DMS153 (cell line): ENCODE results near the gene PPFIBP2.

Source experiments
- DNase-seq: peaks from one replicate; lab custom pipeline; 2025; lab: John Stamatoyannopoulos, UW

Gene PPFIBP2

DNA sequence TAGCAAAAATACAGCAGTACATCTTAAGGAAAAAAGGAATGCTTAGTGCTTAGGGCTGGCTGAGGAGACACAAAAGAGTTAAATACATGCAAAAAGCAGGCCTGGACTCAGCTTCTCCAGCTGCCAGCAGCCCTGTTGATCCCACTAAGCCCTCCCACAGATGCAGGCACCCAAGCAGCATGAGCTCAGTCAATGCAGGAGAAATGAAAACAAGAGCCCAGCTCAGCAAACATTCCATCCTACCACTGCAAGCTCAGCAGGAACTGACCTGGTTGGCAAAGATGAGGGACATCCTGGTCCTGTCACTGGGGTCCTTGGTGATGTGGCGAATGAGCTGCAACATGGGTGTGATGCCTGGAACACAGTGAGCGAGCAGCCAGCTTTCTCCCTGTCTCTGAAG, 153.7 kb downstream of the PPFIBP2 start:
- no peak for DNase-seq

DNA sequence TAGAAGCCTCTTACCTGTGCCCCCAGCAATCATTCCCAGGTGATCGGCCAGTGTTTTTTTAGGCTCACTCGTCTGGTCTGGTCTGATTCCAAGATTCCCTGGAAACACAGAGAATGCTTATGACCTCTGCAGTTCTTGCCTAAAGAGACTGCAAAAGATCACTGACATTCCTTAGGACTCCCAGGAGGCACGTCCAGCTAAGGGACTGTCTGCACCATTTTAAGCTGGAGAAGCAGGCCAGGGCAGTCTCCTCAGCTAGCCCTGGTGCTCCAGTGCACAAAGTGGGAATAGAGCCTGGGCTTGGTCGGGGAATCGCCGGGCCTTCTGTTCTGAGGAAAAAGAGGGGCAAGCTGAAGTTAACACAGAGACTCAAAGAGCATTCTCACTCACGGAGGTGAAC, 154.7 kb downstream of the PPFIBP2 start:
- DNase-seq, result no peak

DNA sequence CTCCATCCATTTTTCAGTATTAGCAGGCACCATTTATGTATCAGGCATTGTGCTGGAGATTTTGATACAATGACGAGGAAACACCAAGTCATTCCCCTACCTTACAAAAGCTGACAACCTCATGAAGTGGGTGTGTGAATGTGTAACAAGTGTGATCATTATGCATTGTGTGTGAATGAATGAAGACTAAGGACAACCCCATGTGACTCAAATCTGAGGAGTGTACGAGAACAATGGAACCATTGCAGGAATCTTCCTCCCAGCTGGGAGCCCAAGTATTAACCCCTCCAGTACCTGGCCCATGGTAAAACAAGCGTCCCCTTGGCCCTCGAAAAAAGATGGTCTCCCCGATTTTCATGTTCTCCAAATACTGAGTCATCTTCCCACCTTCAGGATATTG, 155.1 kb downstream of the PPFIBP2 start:
- DNase-seq, result no peak

DNA sequence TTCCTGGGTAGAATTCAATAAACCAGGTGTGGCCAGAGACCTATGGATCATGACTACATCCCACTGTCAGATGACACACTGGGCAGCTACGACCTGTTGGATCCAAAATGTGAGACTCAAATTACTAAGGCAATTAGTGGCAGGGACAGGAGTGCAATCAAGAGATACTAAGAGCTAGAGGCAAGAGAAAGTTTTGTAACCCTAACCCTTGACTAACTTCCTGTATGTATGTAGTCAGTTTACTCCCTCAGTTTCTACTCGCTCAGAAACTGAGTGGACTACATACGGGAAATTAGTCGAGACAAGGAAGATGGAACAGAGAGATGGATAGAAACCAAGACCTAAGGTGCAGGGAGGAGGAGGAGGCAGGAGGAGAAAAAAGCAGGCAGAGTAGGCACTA, 156.8 kb downstream of the PPFIBP2 start:
- no peak for DNase-seq

DNA sequence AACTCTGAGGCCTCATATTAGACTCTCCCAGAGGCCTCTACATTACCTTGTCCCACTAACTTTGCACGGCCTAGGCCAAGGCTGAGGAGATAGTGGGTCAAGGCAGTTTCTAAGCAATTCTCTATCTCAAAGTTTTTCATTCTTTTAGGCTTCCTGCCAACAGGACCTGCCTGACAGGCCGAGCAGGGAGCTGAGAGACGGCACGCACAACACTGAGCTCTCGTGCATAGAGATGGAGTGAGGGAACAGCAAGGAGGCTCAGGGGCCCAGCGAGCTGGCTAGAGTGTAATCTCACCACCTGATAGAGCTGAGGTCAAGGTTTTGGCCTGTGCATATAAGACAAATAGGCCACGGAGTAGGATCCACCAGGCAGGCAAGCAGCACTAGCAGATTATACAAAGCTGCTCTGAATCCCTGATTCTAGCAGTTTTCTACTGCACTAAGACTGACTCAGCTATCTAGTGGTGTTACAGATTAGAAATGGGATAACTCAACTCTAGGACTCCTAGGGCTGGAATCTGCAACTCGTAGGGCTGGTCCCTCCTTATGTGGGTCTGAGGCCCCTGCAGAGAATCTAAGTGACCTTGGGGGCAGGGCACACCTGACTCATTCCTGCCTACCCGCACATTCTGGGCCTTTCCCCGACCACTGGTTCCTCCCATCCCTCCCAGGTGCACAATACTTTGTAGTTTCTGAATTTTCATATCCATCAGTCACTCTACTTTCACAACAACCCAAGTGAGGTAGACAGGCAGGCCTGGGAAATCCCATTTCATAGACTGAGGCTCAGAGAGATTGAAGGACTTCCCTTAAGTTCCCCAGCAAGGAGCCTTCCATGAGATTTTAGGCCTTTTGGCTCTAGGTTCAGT, 157.8 kb downstream of the PPFIBP2 start:
- DNase-seq, result no peak

DNA sequence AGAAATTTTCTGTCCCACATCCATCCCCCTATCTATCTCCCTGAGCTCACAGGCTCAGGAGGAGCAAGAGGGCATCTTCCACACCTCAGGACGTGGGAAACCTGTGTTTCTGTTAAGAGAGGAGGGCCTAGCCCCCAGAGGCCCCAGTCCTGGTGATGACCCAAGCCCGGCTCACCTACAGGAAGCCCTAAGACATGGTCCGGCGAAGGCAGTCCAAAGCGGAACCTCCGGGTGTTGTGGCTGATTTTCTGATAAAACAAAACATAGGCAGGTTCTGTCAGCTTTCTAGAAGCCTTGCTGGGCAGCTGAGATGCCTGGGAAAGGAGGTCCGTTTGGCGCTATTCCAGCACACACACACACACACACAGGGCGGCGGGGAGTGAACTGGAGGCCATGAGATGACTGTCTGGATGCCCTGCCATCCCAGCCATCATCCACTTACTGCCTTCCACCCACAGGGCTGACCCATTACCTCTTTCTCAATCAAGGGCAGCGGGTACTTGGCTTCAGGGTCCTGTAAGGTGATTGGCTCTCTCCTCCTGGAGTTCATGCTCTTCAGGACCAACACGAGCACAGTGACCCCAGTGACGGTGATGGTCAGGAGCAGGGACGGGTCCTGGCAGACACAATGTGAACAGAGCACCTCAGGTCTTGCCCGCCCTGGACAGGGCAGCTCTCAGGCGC, 158.6 kb downstream of the PPFIBP2 start:
- DNase-seq, result no peak

DNA sequence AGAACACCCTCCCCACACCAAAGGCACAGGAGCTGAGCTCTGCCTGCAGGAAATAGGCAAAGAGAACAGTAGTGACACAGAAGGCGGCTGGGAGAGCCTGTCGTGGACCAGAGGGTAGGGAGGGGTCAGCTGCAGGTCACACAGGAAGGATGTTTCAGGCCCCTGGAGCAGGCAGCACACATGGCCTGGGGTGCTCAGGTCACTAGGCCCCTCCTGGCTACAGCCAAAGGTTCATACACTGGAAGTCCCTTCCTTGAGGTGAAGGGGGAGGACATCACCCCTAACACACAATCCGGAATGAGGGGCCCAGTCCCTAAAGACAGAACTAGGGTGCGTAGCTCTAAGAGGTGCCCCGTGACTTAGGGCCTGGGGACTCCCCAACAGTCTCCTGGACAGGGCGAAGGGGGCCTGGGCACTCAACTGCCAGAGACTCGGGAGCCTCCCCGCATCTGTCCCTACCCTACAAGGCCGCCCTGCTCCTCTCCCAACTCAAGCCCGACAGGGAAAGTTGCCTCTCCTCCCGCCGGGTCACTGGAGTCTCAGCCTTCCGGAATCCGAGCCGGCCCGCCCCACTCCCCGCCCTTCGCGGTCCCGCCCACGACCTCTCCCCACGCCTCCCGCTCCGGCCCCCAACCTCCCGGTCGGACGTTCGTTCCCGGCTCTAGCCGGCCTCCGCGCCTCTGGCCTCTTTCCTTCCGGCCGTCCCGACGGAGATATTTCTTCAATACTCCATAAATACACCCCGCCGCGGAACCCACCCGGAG, 159.3 kb downstream of the PPFIBP2 start, which contains the start of gene CYB5R2:
Gene CYB5R2 (minus strand): TSS at position 541 of the 764 bp plus-strand sequence. CDS start 675 bp downstream, outside the sequence.
- no peak for DNase-seq

DNA sequence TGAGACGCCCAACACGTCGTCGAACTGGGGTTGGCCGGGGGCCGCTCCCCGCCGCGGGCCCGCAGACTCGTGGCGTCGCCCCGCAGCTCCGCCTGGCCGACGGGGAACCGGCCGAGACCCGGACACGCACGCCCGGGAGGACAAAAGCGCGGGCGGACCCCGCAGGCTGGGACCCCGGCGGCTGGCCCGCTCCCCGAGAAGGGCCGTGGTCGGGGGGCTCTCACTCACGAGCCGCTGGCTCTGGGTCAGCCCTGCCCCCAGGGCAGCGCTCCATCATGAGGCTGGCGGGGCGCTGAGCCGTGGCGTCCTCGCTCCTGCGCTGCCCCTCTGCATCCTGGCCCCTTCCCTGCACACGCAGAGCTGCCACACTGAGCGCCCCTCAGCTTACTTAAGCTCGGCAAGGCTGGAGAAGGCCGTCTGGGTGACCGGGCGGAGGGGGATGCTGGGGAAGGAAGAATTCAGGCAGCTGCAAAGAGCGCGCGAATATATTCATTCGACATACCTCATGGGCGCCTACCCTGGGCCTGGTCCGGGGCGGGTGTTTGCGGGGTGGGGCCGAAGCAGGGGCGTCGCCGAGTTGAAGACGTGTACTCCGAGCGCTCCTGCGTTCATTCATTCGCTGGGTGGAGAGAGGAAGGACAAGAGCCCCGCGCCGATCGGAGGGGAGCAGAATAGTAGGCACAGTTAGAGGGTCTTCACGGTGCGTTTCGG, 160.1 kb downstream of the PPFIBP2 start:
- no peak for DNase-seq

DNA sequence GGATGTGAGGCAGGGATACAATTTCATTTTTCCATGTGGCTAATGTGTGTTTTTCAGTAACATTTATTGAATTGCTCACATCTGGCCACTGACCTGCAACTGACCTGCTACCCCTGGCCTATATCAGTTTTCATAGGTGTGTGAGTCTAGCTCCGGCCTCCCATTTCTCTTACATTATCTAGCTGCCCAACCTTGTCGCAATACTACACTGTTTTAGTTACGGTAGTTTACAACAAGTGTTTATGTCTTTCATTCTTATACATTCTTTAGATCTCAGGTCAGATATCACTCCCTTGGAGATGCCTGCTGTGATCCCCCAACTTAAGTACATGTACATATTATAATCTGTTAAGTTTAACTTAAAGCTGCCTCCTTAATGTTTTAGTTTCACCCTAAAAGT, 161.8 kb downstream of the PPFIBP2 start:
- no peak for DNase-seq

DNA sequence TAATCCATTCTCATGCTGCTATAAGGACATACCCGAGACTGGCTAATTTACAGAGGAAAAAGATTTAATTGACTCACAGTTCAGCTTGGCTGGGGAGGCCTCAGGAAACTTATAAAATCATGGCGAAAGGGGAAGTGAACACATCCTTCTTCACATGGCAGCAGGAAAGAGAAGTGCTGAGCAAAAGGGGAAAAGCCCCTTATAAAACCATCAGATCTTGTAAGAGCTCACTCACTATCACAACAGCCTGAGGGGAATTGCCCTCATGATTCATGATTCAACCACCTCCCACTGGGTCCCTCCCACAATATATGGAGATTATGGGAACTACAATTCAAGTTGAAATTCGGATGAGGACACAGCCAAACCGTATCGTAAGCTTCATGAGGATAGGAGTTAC, 163.3 kb downstream of the PPFIBP2 start:
- DNase-seq, result no peak

DNA sequence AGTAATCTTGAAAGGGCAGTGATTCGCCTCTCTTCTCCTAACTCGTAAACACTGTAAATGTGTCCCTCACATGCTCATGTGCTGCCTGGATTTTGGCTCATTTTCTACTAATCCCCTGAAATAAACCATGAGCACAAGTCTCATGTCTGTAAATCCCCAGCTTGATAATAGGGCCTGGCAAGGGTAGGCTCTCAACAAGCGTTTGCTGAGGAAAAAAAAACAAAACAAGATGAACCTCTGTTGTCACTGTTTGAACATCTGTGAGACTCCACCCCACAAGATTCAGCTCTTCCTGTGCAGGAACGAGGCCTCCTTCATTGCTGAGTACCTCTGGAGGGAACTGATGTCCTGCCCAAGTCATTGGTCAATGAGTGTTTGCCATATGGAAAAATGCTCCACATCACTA, 164.0 kb downstream of the PPFIBP2 start:
- DNase-seq, result no peak

DNA sequence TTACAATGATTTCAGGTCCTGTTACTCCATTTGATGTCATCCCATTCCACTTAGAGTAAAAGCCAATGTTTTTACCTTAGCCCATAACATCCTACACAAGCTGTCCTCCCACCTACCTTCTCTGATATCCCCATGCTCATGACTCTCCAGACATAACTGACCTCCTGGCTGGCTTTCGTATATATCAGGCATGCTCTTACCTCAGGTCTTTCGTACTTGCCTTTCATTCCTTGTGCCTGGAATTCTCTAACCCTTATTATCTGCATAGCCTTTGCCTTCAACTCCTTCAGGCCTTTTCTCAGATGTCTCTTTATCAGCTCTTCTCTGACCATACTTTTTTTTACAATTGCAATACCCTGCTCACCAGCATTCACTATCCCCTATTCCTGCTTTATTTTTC, 169.8 kb downstream of the PPFIBP2 start:
- DNase-seq, result no peak

DNA sequence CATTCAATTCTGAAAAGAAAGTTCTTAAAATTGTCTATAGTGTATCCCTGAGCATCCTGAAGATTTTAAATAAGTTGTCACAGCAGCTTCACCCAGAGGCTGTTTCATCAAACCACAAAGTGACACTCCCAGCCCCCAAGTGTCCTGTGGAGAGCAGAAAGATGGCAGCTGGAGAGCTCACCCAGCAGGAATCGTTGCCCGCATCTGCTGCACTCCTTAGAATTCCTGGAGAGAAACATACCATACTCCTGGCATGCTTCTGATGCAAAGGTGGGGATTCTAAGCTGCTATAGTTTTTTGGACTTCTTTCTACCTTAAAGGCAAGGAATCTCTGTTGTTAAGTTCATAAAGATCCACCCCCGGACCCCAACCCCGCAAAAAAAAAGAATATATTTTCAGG, 173.0 kb downstream of the PPFIBP2 start:
- DNase-seq, result no peak

DNA sequence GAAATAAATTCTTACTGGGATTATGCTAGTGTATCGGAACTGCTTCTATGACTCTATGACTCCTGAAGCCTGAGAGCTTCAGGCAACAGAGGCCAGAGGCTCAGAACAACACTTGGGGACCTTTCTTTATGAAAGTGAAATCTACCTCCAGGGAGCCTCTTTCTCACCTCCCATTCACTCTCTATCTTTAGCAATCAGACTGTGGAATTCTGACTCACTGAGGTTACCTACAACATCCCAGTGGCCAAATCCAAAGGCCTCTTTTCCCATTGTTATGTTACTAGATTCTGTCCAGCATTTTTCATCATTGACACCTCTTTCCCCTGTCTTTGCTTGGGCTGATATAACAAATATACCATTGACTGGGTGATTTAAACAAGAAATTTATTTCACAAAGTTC, 173.6 kb downstream of the PPFIBP2 start:
- no peak for DNase-seq

DNA sequence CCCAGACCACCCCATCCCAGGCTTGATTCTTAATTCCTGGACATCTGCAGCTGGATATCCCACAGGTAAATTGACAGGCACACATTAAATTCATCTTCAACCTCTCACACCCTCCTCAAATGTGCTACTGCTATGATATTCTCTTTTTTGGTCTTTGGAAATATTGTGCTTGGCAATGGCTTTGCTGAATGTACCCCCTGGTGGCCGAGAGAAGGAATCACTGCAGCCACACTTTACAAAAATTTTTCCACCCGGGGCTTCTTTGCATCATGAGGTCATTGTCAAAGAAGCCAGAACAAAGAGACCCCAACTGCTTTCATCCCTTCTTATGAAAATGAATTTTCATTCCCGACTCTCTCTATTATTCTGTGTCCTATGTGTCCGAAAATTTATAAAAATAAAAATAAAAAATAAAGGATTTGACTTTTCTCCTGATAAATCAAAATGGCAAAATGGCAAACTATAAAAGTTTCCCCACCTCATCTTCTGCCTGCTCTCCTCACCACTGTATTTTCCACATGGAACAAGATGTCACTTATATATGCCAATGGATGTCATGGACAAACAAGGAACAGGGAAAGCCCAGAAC, 174.5 kb downstream of the PPFIBP2 start:
- DNase-seq, result no peak

DNA sequence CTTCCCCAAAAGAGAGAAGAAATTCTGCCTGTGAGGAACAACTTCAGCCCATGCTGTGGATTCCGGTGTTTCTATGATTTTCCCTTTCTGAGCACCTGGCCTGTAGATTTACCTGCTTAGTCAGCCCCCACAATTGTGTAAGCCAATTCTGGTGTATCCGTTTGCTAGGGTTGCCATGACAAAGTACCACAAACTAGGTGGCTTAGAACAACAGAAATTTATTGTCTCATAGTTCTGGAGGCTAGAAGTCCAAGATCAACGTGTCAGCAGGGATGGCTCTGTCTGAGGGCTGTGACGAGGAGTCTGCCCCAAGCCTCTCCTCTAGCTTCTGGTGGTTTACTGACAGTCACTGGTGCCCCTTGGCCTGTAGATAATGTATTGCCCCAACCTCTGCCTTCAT, 175.4 kb downstream of the PPFIBP2 start:
- DNase-seq, result no peak

DNA sequence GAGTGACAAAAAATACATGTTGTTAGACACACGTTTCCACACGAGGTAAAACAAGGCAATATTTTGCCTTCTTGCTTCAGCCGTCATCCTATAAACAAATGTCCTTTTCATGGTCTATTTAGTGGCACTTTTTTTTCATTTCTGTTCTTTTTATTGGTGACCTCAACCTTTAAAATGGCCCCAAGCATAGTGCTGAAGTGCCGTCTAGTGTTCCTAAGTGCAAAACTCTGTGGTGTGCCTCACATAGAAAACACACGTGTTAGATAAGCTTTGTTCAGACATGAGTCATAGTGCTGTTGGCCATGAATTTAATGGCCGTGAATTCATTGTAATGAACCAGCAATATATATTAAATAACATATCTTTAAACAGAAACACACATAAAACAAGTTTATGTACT, 176.8 kb downstream of the PPFIBP2 start:
- no peak for DNase-seq

DNA sequence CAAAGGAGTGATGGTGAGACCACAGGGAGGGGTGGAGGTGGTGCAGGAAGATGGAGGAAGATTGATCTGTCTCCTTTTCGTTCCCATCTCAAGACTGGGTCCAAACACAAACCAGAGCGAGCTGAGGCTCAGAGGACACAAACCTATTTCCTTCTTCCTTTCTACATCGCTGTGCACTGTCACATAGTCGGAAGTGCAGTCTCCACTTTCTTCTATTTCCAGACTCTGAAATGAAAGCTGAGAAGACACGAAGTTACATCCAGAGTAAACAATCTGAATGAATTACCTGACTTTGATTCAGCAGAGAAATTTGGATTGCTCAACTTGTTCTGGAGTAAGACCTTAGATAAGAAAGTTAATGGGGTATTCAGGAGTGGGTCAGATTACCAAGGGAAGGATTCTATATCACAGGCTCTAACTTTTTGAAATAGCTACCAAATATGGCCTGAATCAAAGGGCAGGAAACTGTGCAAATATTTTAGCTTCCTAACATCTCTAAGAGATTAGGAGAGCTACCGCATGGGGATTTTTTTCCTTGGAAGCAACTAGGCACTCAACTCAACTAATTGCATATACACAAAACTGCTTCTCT, 178.1 kb downstream of the PPFIBP2 start:
- no peak for DNase-seq

DNA sequence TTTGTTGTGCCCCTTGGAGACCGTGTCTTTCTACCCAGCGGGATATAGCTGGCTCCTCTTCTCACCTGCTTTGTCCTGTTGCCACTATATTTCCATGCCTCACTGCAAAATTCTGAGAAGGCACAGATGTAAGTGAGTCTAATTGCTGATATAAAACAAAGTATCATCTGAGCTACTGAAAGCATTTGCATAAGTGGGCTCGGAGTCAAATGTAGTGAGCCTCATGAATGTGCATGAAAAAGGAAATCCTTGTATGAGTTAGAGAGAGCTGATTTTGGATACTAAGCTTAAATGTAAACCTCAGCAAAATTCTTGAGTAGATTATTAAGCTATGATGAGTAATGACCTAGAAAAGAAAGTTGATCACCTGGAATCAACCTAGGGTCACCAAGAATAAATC, 178.6 kb downstream of the PPFIBP2 start:
- DNase-seq, result no peak

DNA sequence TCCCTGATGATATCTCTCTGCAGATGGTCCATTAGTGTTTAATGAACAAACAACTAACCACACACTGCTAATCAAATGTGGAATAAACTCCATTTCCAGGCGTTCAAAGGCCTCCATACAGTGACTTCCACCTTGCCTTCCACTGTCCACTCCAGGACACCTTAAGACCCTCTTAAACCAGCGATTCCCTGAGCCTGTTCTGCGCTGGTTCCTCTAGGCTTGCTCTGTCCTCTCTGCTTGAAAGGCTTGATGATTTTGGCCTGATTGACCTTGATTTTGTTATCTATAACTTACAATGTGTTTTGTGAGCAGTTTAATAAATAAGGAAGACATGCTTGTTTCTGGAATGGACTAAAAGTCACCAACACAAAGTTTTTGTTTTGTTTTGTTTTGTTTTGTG, 180.4 kb downstream of the PPFIBP2 start:
- DNase-seq, result no peak

DNA sequence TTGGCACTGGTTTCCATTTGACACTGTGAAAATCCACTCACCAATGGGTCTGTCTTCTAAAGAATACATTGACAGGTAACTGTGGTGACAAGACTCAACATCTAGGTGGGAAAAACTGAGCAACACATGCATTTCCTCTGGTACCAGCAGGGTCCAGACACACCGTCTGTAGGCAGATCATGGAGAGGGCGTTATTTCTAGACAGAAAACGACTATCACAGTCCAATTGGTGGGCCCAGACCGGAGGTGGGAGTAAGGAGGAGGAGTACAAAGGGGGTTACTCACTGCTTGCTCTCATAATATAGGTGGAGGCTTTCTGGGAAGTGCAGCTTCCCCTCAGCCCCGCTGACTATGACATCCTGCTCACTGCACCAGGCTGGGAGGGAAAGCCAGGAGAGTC, 182.6 kb downstream of the PPFIBP2 start:
- DNase-seq, result no peak
